ENCODE results near the gene NRP1.

NRP1 gene

GRCh38 chr10:33256458-33256857, 78.0 kb downstream of the NRP1 start:
- no peak for DNase-seq

DNA sequence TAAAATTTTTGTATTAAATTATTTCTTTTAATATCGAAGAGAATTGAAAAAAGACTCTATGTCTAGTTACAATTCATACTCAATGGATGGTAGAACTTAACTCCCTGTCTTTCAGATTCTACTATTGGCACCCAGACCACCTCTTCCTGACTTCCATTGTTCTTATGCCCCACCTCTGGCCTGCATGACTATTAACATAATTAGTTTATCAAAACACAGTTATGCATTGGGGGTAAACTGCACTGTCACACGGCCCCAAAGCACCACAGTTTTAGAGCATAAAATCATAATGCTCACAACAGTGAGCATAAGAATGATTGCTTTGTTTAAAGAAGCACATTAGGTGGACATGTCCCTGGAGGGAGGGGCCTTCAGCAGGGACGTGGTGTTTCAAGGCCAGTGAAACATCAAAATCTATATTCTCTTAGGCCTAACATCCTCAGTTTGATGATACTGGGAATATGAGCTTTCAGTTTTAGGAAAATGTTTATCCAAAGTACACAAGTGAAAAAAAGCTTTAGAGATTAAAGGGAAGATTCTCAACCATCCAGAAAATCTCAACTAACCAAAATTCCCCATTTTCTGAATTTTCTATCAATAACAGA, 79.8 kb downstream of the NRP1 start:
- DNase-seq = no peak

- DNase-seq = no peak
These were observed 81.1 kb downstream of the NRP1 start for GRCh38 chr10:33253411-33253810.

GRCh38 chr10:33252794-33253203, 81.7 kb downstream of the NRP1 start:
- DNase-seq = no peak

DNA sequence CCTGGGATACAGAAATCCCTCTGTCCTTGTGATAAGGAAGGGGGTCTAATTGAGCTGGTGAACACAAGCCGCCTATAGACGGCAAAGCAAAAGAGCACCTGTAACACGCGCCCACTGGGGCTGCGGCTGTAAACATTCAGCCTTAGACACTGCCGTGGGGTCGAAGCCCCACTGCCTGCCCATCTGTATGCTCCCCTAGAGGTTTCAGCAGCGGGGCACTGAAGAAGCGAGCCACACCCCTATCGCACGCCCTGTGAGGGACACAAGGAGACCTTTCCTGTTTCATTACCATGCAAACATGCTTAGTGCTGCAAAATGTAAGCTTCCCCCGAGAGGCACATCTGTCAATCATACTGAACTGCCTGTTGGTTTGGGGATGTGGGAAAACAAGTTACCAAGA, 82.1 kb downstream of the NRP1 start:
- no peak for DNase-seq

GRCh38 chr10:33249659-33250345, 84.7 kb downstream of the NRP1 start:
- DNase-seq = no peak

- DNase-seq = no peak
These were observed 85.3 kb downstream of the NRP1 start for GRCh38 chr10:33249137-33249536.

DNA sequence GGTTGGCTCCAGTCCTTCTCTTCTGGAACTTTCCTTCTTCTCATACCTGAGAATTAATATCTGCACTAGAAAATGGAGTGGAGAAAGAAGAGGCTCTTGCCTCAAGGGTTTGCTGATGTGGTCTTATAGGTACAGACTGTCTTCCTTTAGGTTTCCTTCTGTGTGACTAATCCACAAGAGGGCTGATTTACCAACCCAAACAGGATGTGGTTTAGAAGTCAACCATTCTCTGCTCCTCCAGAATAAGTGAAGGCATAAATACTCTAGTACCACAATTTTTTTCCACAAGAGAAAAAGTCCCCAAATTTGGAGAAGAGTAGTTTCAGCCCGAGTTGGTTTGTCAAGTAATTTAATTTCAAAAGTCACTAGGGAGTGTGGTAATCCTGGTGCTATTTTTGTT, 85.8 kb downstream of the NRP1 start:
- no peak for DNase-seq

DNA sequence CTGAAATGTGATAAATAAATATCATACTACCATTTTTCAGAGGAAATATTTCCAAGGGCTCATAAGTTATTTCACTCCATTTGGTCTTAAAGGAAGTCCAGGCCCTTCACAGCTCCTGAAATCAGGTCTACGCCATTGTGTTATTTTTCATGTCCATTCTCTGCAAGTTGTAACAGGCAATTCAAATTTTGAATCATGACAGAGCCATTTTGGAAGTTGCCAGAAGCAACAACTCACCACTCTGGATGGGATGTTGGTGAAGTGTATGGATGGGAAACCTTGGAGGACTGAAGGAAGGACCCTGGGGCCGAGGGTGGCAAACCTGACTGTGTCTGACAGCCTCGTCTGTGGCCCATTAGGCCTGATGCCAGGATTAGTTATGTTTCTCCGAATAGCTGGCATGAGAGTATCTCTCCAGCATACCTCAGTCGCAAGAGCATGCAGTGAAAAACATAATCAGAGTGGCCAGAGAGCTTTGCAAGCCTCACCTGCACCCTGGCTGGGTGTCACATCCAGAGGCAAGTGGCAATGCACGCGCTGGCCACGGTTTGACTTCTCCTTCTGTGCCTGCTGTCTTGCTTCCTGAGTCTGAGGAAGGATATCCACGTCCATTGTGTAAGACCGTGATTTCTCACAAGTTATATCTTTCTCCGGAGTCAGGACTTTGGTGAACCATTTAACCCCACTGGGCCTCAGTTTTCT, 87.1 kb downstream of the NRP1 start:
- no peak for DNase-seq

GRCh38 chr10:33245343-33245742, 89.1 kb downstream of the NRP1 start:
- no peak for DNase-seq

DNA sequence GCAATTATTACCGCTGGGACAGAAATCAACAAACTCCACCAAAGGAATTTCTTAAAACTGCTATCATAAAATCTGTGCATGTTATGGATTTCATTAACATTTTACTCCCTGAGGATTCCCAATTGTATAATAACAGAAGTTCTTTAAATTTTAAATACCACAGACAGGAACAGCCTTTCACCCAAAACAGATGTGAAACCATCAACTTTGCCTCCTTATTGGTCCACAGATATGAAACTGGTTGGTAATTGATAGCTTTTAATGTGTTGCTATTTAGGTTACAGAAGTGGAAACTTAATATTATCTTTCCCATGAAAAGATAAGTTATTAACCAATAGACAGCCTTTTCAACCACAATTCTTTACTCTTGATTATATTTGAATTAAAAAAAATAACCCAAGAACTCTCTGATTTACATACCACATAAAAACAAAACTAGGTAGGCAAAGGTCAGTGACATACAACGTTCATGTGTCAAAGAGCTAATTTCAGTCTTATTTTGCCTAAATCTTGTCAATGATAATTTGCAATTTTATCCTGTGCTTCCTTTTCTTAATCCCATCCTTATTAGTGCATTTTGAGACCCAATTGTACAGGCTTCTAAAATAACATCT, 90.0 kb downstream of the NRP1 start:
- no peak for DNase-seq

GRCh38 chr10:33243703-33244102, 90.8 kb downstream of the NRP1 start:
- DNase-seq = no peak

DNA sequence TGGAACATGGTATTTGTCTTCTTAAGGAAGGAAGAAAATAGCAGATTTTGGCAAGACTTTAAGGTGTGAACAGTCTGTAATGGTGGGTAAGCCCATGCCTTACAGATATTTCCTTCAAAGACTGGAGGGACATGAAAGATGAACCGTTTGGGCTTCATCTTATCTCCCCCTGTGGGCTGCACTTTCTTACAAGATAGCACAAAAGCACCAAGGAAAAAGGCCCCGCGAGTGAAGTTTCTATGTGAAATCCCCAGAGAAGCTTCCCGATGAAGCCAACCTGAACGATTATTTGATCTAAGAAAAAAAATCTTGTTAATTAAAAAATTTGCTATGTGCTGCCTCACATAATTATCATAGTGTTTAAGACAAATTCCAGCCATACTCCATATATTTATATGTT, 91.5 kb downstream of the NRP1 start:
- no peak for DNase-seq

GRCh38 chr10:33241351-33241750, 93.1 kb downstream of the NRP1 start:
- DNase-seq = no peak

DNA sequence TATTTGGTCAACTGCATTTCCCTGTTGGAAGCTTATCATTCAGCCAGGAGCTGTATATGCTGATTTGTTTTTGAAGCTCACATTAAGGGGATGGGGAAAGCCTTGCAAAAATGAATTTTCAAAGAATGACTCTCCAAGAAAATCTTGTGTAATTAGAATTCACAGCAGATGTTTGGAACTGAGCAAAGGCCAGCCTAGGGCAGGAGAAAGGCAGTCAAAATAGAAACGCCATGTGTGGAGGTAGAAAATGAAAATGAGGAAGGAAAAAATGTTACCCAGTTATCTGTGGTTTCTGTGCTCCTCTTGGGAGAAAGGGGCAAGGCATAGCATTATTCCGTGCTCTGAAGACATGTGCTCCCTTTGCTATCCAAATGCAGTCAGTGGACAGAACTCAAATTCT, 93.5 kb downstream of the NRP1 start:
- DNase-seq = no peak

DNA sequence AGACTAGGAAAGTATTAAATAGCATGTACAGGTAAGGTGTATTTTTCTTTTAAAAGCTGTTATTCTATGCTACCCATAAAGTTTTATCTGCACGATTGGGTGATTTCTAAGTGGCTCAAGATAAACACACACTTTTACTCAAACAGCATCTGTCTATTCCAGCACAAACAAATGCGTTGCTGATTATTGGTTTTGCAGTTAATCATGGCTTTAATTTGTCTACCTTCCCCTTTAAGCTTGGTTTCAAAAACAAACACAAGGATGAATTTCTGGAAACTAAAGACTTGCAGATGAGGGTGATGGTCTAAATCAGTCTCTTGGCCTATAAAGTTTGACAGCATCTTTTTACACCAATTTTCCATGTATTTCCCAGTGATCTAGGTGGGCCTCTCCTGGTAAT, 94.2 kb downstream of the NRP1 start:
- no peak for DNase-seq

GRCh38 chr10:33239257-33239656, 95.2 kb downstream of the NRP1 start:
- no peak for DNase-seq

DNA sequence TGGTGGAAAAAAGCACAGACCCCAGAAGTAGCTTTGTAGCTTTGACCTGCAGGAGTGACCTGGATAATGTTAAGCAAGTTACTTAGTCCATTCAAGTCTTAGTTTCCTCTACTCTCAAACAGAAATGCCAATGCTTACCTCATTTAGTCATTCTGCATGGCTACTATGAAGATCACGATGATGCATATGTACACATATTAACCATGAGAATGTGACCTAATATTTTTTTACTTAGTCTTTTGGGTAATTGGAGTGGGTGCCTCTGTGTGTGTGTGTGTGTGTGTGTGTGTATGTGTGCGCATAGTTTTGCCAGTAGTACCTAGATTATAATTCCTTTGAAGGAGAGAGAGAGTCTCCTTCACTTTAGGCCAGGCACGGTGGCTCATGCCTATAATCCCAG, 95.8 kb downstream of the NRP1 start:
- no peak for DNase-seq

DNA sequence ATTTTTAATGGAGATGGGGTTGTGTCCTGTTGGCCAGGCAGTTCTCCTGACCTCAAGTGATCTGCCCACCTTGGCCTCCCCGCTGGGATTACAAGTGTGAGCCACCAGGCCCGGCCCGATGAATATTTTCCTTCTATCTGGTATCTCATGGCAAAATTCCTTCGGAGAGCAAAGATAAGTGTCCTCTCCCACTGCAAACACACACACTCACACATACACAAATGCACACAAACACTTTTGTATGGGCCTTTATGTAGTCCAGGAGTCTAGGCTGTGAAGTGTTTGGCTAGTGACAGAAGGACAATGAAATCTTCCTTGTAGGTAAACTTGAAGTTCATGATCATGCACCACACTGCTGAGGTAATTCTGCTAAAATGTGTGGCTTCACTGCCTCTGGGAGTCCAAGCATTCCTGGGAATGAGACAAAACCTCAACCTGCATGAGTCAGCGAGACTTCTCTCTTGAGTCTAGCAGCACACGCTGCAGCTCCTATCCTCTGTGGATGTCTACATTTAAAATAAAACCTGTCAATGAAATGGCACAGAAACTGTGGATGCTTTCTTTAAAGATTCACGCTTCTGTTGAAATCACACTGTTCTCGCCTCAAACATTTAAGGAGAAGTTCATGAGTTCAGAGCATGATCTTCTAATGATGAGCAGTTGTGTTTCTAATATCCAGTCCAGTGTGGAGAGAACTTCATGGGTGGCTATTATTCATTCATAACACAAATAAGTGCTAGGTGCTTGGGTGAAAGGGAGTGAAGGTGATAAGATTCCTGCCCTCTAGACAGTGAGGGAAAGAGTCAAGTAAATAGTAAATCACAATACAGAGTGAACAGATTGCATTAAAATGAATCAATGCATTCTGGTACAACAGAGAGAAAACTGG, 96.5 kb downstream of the NRP1 start:
- DNase-seq = no peak

GRCh38 chr10:33236916-33237315, 97.6 kb downstream of the NRP1 start:
- DNase-seq = no peak

DNA sequence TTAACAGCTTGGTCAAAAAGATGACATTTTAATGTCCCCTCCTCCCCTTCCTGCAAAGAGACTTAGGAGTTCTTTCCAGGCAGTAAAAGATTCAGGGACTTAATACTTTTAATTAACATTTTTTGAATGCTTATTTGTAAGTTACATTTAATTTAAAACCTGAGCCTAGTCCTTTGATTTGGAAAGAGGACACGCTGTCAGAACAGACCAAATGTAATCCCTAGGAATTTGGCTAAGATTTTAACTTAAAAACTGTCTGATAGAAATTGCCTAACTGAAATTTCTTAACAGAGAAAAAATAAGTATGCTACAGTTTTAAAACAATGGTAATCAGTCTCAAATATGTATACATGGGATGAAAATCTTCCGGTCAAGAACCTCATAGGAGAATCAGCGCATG, 98.5 kb downstream of the NRP1 start:
- DNase-seq = no peak

GRCh38 chr10:33235251-33235884, 99.1 kb downstream of the NRP1 start:
- DNase-seq = no peak
